Upper lobe of left lung (tissue), 4 donors: ENCODE measurements around the gene RELL1.

Source experiments
- CTCF ChIP-seq, 6 experiments: fragments of 450-650 bp in 4 of 6; fragments of 200-600 bp in 2 of 6; sonication (generic) in 2 of 6; IDR thresholded peaks; one replicate each; pipeline ENCODE4 v1.5.1; 2016 to 2019; ENCODE audit warnings: antibody characterized with exemption in 6 of 6
- POLR2A ChIP-seq, 4 donors: fragments of 450-650 bp; IDR thresholded peaks; one replicate each; pipeline ENCODE4 v1.5.1; 2016 to 2017; ENCODE audit warnings: antibody characterized with exemption in 4 of 4, mild to moderate bottlenecking in 2 of 4
- POLR2AphosphoS5 ChIP-seq, 2 donors: sonication (generic); formaldehyde crosslinking; IDR thresholded peaks; one replicate each; pipeline ENCODE4 v1.5.1; 2017; ENCODE audit warnings: antibody characterized with exemption in 2 of 2

- TF ChIP-seq POLR2AphosphoS5 (IDR thresholded peaks at IDR 0.05), result no peak
- no peak for TF ChIP-seq CTCF (IDR thresholded peaks at IDR 0.05)
- TF ChIP-seq POLR2A (IDR thresholded peaks at IDR 0.05), result no peak
Measured at GRCh38 chr4:37603711-37604110, 82.5 kb downstream of the RELL1 start.
